HL-60/S4 (cell line): ENCODE results near the gene DCC.

Experiments used
- in situ Hi-C: fragments of 300-500 bp; cut with MboI; formaldehyde crosslinking; loops from 2 replicates; pipeline ENCODE4 v1.14.3; 2022; ENCODE audit warnings: low sequenced_read_pairs

Gene DCC

DNA sequence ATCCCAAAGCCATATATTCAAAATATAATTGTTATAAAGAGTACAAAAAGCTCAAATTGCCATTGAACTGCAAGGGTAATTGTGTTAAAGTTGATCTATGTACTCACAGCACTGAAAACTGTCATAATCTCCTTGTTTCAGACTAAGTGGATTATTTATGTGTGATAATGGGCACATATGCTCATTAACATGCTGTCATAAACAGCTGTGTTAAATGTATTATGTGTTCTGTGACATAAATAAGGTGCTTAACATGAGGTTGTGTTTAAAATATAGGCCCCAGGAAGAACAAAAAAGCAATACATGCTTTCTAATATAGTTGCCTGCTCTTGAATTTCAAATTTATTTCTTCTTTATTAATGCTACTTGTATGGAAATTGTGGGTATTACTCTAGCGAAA lies 409.5 kb downstream of the DCC start:
- in situ Hi-C loops = no loop called here

DNA sequence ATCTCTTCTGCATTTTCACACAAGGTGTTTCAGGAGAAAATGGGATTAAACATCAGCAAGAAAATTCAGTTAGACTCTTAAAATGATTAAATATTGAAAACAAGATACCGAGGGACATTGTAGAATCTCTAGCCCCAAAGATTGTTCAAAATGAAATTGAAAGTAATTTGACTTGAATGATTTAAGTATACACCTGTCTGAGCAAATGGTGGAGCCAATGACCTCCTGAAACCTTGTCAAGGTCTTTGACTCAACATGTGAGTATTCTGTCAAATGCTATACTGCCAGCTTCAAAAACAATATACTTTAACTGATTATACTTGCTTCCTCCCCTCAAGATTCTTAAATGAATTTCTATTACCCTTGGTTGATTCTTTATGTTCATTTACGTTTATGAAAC lies 411.0 kb downstream of the DCC start:
- in situ Hi-C loops = no loop called here

DNA sequence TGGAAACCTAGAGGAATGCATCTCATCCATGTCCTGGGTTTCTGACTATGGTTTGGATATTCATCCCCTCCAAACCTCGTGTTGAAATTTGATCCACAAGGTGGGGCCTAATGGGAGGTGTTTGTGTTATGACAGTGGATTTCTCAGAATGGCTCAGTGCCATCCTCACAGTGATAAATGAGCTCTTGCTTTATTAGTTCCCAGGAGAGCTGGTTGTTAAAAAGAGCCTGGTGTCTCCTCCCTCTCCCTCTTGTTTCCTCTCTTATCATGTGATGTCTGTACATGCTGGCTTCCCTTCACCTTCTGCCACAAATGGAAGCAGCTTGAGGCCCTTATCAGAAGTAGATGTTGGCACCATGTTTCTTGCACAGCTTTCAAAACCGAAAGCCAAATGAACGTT lies 424.3 kb downstream of the DCC start:
- in situ Hi-C loops = no loop called here

DNA sequence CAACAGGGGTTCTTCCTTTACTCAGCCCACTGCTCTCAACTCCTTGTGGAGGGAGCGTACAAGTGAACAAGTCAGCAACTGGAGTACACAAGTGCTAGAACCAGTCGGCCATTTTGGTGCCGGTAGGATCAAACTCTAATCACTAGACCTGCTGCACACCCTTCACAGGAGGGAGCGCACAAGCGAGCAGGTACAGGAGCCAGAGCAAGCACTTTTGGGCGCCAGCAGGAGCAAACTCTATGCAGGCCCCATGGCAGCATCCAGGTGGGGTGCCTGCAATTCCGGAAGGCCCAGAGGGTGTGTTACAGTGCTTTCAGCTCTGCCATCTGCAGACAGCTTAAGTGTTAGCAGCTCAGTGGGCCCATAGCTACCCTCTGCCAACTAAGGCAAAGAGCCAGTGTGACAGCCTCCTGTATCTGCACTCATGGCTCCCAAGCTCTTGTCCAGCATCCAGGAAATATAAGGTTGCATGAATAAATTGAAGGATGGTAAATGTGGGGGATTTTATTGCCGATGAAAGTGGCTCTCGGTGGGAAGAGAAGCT lies 426.1 kb downstream of the DCC start:
- in situ Hi-C loops = no loop called here

DNA sequence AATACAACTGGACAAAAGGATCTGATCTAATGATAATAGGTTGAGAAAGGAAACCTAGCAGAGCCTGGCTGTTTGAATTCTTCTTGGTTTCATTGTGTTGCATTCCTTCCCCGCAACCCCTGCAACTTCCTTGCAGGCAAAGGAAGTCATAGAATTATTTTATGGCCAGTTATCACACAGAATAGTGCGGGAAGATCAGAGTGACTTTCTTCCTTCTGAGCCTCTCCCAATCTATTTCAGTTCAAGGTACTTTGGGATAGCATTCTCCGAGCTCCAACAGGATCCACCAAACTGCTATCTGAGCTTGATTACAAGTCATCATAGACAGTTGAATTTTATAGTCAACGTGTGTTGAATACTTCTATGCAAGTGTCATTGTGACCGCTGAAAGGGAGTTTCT lies 441.1 kb downstream of the DCC start:
- in situ Hi-C loops = no loop called here

DNA sequence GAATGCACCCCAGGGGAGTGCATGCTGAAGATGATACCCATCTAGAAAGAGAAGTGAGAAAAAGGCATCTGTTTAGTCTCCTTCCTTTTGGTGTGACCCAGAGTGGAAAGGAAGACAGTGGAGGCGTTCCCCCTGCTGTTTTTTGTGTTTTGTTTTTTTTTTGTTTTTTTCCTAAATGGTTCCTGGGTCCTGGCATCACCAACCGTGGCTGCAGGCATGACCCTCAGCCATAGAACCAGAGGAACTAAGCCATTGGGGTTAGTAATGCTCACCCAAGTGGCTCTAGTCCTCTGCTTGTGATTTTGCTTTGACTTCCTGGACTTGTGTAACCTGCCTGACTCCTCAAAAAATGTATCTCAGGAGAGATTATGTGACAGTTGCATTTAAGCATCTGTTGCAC lies 451.3 kb downstream of the DCC start:
- in situ Hi-C loops = no loop called here

DNA sequence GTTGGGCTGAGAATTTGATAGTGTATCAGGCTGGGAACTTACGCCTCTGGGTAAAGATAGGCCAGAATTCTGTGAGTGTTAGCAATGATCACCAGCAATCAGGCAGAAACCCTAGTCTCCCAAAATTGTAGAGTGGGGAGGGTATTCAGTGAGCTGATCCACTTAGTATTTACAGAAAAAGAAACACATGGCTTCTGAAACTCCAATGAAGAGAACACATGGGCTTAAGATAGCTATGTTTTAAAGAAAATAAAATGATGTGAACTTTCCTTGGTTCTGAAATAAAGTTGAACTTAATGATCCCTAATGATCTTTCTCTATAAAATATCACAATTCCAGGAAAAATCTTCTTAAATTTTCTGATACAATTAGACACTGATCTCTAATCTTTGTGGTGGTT lies 472.8 kb downstream of the DCC start:
- in situ Hi-C loops = no loop called here

DNA sequence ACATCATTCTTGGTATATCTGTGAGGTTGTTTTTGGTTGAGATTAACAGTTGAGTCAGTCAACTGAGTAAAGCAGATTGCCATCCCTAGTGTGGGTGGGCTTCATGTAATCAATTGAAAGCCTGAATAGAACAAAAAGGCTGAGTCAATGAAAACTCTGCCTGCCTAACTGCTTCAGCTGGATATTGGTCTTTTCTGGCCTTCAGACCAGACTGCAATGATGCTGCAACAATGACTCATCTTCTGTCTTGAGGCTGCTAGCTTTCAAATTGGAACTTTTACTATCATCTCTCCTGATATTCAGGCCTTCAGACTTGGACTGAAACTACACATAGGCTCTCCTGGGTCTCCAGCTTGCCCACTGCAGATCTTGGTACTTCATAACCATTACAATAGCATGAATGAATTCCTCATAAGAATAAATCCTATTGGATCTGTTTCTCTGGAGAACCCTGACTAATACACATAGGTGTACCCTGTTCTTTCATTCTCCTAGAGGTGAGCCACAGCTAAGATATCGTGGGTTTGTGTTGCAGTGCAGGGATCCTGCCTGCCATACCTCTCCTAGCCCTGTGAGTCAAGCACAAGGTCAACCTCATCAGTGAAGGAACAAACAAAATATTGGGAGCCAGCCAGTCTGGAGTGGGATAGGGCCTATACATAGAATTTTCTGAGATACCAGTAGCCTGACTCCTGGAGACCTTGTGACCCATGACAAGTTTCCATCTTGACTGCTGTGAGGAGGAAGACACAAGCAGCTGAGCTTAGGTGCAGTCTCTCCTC lies 473.8 kb downstream of the DCC start:
- in situ Hi-C loops = no loop called here

DNA sequence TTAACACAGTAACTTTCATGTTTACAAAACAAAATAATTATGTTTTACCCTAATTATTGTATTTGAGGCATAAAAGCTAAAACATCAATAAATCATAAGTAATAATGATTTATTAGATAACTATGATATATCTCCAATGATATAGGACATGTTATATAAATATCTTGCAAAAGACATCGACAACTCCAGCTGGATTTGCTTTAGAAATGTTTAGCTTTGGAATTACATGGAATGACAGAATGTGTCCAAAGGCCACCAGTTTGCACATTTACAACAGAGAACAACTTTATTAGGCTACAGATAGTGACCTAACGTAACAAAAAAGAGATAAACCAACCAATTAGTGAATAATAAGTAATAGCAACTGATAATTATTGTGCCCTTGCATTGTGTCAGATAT lies 475.7 kb downstream of the DCC start:
- in situ Hi-C loops = no loop called here

DNA sequence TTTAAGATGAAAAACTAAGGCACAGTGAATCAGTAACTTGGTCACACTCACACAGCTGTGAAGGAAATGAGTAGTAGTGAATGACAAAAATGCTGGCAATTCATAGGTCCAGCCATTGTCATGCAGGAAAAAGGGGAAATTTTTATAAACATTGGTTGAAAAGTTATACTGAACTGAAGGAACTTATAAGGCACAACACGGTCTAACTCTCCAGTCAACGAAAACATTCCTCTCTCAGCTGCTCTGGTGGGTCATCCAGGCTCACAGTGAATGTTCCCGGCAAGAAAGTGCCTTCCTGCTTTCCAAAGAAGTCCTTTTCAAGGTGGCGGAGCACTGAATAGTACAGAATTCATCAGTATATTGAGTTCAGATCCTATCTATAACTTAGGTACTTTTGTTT lies 476.1 kb downstream of the DCC start:
- in situ Hi-C loops = no loop called here

DNA sequence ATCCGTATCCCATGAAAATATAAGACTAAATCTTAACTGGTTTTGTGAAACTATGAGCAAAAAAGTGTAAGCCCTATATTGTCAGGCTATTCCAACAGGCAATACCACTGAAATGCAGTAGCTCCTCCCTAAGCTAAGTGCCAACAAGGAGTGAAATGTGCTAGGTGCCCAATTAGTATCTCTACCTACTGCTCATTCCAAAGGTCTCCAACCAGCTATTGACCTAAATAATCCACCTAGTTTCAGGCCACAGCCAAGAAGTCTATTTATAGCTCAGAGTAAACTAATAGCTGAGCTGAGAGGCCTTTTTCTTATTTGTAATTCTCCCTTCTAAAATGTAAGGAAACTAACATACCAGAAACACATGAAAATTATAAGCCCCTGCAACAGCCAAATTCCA lies 482.2 kb downstream of the DCC start:
- in situ Hi-C loops = no loop called here

DNA sequence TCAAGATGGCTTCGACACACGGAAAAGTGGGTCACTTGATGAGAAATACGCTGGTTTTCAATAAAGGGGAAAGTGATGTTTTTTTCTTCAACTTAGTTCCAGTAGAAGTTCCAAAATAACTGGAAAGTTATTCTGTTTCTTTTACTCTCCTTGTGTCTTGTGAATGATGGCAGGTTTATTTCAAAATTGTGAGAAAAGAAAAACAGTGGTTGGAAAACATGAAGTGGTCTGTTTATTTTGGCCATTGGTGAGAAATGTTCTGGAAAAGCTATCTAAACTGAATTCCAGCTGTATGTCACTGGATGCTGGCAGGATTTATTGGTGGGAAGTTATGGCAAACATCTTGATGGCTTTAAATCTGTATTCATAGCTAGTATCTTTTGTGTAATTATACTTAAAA lies 484.1 kb downstream of the DCC start:
- in situ Hi-C loops = no loop called here

DNA sequence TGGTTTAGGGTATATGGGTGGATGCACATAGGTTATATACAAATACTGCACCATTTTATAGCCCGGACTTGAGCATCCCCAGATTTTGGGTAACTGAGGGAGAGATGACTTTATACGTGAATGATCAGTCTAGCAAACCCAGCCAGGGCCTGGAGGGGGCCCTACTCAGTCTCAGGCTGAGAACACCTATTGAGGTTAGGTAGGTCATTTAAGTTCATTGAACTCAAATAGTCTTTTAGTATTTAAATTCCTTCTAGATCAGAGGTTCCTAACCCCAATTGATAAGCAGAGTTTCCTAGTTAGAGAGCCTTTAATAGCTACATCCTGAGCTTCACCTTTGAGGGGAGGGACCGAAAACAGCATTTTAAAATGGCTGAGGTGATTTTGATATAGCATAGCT lies 487.0 kb downstream of the DCC start:
- in situ Hi-C loops = no loop called here

DNA sequence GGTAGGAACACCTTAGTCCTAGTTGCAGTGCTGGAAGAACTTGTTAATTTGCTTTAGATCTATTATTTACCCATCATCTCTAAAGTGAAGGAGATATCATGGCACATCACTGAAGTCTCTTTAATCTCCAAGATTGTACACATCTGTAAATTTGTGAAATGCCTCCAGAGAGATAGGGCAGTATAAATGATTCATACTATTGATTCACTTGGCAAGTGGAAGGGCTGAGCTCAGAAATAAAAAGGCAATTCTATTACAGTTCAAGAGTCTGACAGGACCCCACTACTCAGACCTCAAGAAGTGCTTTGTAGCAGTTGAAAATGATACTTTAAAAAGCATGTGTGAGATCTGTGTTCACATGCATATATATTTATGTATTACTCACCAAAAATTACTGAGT lies 489.3 kb downstream of the DCC start:
- in situ Hi-C loops = no loop called here

DNA sequence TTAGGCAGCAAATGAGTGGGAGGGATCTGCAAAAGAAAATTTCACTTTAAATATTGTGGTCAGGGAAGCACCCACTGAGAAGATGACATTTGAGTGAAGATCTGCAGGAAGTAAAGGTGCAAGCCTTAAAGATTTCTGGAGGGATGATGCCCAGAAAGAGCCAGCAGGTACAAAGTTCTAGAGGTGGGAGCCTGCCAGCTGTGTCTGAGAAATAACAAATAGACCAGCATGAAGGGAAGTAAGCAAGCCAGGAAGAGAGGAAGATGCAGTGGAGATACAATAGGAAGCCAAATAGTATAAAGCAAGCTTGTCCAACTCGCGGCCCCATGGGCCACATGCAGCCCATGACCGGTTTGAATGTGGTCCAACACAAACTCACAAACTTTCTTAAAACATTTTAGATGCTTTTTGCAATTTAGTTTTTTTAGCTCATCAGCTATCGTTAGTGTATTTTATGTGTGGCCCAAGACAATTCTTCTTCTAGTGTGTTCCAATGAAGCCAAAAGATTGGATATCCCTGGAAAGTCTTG lies 489.9 kb downstream of the DCC start:
- in situ Hi-C loops = no loop called here

DNA sequence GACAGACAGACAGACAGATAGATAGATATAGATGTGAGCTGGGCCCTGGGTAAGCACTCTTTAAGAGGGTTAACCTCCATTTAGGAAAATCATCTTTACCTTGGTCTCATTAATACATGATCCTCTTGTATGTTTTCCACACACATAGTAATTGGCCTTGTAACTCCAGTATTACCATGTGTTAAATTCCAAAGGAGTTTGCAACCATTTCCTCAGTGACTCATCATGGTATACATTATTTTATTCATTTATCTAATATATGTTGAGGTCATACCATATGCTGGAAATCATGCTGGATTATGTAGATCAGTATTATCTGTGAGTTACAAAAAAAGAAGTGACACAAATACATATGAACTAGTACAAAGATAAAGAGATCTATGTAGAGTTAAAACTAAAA lies 504.3 kb downstream of the DCC start:
- in situ Hi-C loops = no loop called here

DNA sequence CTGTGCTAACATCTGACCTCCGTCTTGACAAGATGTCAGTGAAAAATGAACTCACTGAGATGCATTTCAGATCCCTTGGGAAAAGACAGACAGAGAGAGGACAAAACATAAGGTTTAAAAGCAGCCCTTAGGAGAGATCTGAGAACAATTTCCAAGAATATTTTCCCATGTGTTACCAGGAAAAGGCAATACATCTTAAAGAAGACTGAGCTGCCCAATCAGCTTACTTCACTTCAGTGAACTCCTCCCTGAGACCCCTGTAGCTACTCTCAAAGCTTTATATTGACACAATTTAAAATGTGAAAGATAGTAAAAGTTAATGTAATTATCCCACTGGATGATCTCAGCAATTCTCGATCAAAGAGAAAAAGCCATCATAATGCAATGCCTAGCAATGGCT lies 505.0 kb downstream of the DCC start:
- in situ Hi-C loops = no loop called here

DNA sequence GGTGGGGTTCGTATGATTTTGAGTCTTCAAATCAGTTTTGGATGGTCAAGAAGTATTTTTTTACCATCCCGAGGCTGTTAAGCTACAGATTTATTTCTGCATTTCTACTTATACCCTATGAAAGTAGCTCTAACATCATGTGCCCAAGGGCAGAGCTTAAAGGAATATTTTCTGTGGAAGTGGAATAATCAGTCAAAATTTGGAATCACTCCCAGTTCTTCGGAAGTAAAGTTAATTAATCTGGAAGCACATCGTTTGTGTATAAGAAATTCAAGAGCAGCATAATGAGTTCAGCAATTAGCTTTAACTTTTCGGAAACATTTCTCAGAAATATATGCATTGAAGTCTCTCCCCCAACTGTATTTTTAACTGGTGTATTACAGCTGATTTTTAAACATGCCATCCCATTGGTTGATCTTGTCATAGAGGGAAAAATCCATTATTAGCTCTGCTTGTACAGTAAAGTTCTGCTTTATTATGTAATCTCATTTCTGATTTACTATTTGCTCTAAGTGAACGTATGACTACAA lies 510.1 kb downstream of the DCC start:
- in situ Hi-C loops = no loop called here

DNA sequence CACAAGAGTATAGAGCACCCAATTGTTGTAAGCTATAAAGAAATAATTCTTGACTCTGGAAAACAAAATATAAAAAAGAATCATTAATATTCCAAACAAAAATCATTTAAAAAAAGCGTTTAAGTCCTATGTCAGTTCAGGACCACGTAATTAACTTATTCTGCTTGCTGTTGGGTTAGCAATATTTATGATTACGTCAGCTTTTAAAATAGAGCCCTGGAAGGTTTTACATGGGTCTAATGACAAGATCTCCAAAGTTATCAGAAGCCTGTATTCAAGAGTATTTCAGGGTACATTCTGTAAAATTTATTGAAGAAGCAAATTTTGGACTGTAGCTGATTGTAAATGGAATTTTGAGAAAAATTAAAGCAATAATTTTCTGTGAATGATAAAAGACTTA lies 521.6 kb downstream of the DCC start:
- in situ Hi-C loops = no loop called here

DNA sequence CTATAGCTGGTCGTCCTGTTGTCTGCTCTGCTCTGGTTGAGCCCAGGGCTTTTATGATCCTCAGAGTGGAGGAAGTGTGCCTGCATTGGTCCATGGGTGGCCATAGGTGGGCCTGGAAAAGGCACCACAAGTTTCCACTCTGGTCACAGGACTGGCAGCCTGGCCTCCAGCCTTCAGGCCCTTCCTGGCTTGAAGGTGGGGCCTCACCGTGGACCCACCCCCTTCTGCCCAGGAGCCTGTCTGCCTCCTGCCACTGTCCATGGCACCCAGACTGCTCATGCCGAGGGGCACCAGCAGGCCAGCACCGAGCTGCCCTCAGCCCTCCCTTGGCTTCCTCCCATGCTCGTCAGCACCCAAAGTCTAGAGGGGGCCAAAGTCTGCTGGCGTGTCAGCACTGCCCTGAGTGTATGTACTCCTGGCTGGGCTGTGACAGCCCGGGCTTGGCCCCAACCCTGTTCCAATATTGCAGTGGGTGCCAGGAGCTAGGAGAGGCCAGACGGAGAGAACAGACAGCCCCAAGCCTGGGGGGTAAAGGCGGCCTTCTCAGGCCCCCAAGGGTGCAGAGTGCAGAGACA lies 529.4 kb downstream of the DCC start:
- in situ Hi-C loops = no loop called here

DNA sequence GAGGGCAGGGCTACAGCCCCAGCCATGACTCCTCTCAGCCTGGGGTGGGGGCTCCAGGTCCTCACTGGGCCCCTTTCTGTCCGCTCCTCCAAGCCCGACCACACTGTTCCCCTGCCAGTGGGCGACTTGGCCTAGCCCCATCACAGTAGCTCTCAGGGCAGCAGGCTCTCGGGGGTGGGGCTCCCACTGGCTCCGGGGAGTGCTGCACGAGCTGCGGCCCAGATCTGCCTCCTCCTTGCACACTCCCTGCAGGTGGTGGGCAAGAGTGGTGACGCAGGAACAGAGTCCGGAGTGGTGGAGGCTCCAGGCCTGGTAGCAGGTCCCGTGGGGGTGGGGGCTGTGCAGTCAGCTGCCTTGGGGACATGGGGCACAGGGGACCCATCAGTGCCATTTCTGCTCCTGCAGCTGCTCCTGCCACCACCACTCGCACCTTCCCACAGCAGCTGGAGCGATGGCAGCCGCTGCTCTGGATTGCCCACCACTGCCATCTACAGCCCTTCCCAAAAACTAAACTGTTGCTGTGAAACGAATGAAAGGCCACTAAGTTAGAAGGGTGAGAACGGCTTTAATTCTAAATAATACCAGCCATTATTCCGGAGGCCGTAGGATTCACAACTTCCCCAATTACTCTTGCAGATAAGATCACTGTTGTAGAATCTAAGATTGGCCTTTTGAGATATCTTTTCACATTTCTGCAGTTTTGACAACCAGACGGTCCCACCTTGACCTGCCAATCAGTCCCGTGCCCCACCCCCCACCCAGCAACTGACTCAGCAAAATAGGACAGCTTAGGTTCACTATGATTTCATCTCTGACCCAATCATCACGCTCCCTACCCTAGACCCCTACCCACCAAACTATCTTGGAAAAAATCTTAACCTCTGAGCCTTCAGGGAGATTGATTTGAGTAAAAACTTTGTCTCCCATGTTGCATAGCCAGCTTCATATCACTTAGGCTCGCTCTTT lies 530.2 kb downstream of the DCC start:
- in situ Hi-C loops = no loop called here
